Smooth muscle cell (in vitro differentiated cells): ENCODE results near the gene OTOP3. TPM values are rescaled to one million over a fixed set of nuclear protein-coding genes. Genes with fewer than 3 reads are reported as not detected.

ENCODE experiments used
- DNase-seq: peaks from one replicate; lab custom pipeline; 2025; ENCODE audit not compliant: unreplicated experiment; lab: John Stamatoyannopoulos, UW
- H2AFZ ChIP-seq: fragments of 200-600 bp; sonication (generic); 2 replicates; pipeline ENCODE4 v1.6.0; 2016; ENCODE audit warnings: antibody characterized with exemption, low read depth, mild to moderate bottlenecking
- H3F3A ChIP-seq: fragments of 200-600 bp; sonication (generic); 2 replicates; pipeline ENCODE4 v1.6.0; 2017; ENCODE audit warnings: antibody characterized with exemption, low read depth
- H3K27ac ChIP-seq: fragments of 200-600 bp; sonication (generic); 2 replicates; pipeline ENCODE4 v1.5.1; 2016; ENCODE audit warnings: low read depth, mild to moderate bottlenecking
- H3K27me3 ChIP-seq: fragments of 200-600 bp; sonication (generic); 2 replicates; pipeline ENCODE4 v1.6.1; 2016; ENCODE audit warnings: low read depth, mild to moderate bottlenecking
- H3K36me3 ChIP-seq: fragments of 200-600 bp; sonication (generic); 2 replicates; pipeline ENCODE4 v1.5.1; 2016; ENCODE audit warnings: low read depth
- H3K4me1 ChIP-seq: fragments of 200-600 bp; sonication (generic); 2 replicates; pipeline ENCODE4 v1.5.1; 2016; ENCODE audit warnings: low read depth
- H3K4me2 ChIP-seq: fragments of 200-600 bp; sonication (generic); 2 replicates; pipeline ENCODE4 v1.6.0; 2016; ENCODE audit warnings: mild to moderate bottlenecking
- H3K4me3 ChIP-seq: fragments of 200-600 bp; sonication (generic); 2 replicates; pipeline ENCODE4 v1.5.1; 2016; ENCODE audit warnings: mild to moderate bottlenecking
- H3K79me2 ChIP-seq: fragments of 200-600 bp; sonication (generic); 2 replicates; pipeline ENCODE4 v1.6.0; 2016; ENCODE audit warnings: low read depth, mild to moderate bottlenecking
- H3K9ac ChIP-seq: fragments of 200-600 bp; sonication (generic); 2 replicates; pipeline ENCODE4 v1.6.0; 2016; ENCODE audit warnings: low read depth
- H3K9me3 ChIP-seq: fragments of 200-600 bp; sonication (generic); replicated peaks from 2 replicates; pipeline ENCODE4 v1.5.1; 2016; ENCODE audit warnings: low read depth
- H4K20me1 ChIP-seq: fragments of 200-600 bp; sonication (generic); 2 replicates; pipeline ENCODE4 v1.6.0; 2016; ENCODE audit warnings: low read depth
- WGBS: methylation state at CpG from one replicate; pipeline ENCODE4 v1.1.7; 2016; ENCODE audit warnings: low lambda C conversion rate; 5-methylcytosine and 5-hydroxymethylcytosine counted together
- polyA plus RNA-seq: library from polyadenylated mRNA; unstranded; fragments of >200 nt; fragmentation: Nextera tagmentation; extraction: Ambion mirVana; gene quantifications from 2 replicates; pipeline ENCODE4 v1.2.1, GENCODE V29; 2016
- total RNA-seq: library from RNA; depleted of rRNA; stranded (reverse); fragments of >200 nt; gene quantifications from 2 replicates; pipeline ENCODE4 v1.2.3, GENCODE V29; 2014
- TF ChIP-seq, protein P1 (sequence below): fragments of 200-600 bp; sonication (generic); IDR thresholded peaks from 2 replicates; pipeline ENCODE4 v1.5.1; 2017; ENCODE audit warnings: borderline replicate concordance, mild to moderate bottlenecking, antibody characterized with exemption; ENCODE audit not compliant: insufficient read depth, poor library complexity, severe bottlenecking

OTOP3 gene
- total and polyA plus RNA-seq, 2 experiments from 2014 or later, result not detected

DNA sequence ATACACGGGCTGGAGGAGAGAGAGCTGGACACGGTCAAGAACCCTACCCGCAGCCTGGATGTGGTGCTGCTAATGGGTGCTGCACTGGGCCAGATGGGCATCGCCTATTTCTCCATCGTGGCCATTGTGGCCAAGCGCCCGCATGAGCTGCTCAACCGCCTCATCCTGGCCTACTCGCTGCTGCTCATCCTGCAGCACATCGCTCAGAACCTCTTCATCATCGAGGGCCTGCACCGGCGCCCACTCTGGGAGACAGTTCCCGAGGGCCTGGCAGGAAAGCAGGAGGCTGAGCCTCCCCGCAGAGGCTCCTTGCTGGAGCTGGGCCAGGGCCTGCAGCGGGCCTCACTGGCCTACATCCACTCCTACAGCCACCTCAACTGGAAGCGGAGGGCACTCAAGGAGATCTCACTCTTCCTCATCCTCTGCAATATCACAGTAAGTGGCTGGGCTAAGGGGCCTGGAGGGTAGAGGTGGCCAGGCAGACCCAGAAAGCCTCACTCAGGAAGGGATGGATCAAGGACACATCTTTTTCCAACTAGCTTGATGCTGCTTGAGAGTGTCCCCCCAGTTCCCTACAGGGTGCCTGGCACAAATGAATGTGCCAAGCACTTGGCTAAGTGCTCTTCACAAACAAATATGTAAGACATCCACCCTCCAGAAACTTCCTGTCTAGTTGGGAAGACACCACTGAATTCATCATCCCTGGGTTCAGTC, 11.5 kb downstream of the OTOP3 start:
- H3K4me1 ChIP-seq, result no peaks in the 10 kb centered on the region
- no peak overlapping the region for H3K4me2 ChIP-seq
- no peaks in the 10 kb centered on the region for H3F3A ChIP-seq
- peaks cover 20% of the 10 kb centered on the region for H3K27me3 ChIP-seq
- no peak for DNase-seq
- H3K9me3 ChIP-seq, result no peaks in the 10 kb centered on the region
- no peaks in the 10 kb centered on the region for H4K20me1 ChIP-seq
- TF ChIP-seq, protein P1, sequence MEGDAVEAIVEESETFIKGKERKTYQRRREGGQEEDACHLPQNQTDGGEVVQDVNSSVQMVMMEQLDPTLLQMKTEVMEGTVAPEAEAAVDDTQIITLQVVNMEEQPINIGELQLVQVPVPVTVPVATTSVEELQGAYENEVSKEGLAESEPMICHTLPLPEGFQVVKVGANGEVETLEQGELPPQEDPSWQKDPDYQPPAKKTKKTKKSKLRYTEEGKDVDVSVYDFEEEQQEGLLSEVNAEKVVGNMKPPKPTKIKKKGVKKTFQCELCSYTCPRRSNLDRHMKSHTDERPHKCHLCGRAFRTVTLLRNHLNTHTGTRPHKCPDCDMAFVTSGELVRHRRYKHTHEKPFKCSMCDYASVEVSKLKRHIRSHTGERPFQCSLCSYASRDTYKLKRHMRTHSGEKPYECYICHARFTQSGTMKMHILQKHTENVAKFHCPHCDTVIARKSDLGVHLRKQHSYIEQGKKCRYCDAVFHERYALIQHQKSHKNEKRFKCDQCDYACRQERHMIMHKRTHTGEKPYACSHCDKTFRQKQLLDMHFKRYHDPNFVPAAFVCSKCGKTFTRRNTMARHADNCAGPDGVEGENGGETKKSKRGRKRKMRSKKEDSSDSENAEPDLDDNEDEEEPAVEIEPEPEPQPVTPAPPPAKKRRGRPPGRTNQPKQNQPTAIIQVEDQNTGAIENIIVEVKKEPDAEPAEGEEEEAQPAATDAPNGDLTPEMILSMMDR, result no peak
- H2AFZ ChIP-seq, result no peak overlapping the region
- H3K79me2 ChIP-seq, result no peaks in the 10 kb centered on the region
- H3K36me3 ChIP-seq, result no peaks in the 10 kb centered on the region
- no peak overlapping the region for H3K9ac ChIP-seq
- H3K27ac ChIP-seq, result no peak overlapping the region
- no peak overlapping the region for H3K4me3 ChIP-seq
- 90% methylated on average over 17 of the region's 17 CpGs for WGBS

DNA sequence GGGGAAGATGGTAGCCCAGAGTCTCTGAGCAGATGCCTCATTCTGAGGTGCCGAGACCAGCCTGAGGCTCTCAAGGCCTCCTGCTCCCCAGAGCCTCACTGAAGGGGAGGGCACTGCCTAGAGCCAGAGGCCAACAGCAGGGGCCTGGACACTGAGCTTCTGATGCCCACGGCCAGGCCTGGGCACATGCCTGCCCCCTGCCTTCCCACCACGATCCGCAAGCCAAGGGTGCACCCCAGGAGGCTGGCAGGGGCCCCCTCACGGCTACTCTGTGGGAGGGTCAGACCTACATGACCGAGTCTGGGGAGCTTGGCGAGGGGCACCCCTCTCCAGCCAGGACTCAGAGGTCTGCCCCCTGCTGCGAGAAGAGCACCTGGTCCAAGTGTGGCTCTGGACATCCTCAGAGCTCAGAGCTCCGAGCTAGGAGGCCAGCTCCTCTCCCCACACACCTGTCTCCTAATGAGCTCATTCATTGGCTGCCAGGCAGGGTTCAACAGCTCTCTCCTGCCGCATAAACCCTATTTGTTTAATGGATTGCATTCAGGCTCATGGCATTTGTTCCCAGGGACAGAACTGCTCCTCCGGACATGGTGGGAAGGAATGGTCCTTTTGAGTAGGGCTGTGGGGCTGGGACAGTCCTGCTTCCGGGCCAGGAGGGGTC, 13.9 kb downstream of the OTOP3 start:
- peaks cover 13% of the 10 kb centered on the region for H3K27me3 ChIP-seq
- DNase-seq, result no peak
- 67% methylated on average over 12 of the region's 12 CpGs for WGBS

DNA sequence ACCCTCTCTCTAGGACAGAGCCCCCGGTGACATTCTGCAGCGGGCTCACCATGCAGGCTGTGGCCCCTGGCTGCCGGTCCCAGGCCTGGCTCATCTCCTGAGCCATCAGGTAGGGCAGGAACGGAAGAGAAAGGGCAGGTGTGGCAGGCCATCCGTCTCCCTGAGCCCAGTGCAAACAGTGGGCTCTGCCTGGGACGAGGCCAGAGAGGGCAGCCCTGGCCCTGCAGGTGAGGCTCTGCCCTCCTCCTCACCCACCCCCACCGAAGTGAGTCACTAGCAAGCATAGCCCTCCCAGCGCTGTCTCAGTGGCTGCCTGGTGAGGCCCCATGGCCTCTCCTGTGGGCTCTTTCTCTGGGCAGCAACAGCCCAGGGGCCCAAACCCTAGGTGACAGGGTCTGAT, 14.5 kb downstream of the OTOP3 start:
- Histone ChIP-seq H3K4me2 (no peak overlapping the region), H2AFZ (no peak overlapping the region), H3K27me3 (peaks cover 7% of the 10 kb centered on the region), H3K4me3 (no peak overlapping the region), H3F3A (no peaks in the 10 kb centered on the region), H3K9ac (no peak overlapping the region), H3K27ac (no peak overlapping the region), H3K36me3 (no peaks in the 10 kb centered on the region), H3K79me2 (no peaks in the 10 kb centered on the region), H4K20me1 (no peaks in the 10 kb centered on the region), H3K9me3 (no peaks in the 10 kb centered on the region), H3K4me1 (no peaks in the 10 kb centered on the region)
- no peak for DNase-seq
- 52% methylated on average over 8 of the region's 8 CpGs for WGBS
- TF ChIP-seq, protein P1, result no peak

More for the DNA sequence above, 13.9 kb downstream of the OTOP3 start:
- Histone ChIP-seq H3K36me3 (no peaks in the 10 kb centered on the region), H3K27ac (no peak overlapping the region), H3K4me3 (no peak overlapping the region), H3K9me3 (no peaks in the 10 kb centered on the region), H3K79me2 (no peaks in the 10 kb centered on the region), H2AFZ (no peak overlapping the region), H3K4me2 (no peak overlapping the region), H3F3A (no peaks in the 10 kb centered on the region), H3K9ac (no peak overlapping the region), H4K20me1 (no peaks in the 10 kb centered on the region), H3K4me1 (no peaks in the 10 kb centered on the region)
- TF ChIP-seq, protein P1, result no peak
